Uterus (tissue), 4 donors: ENCODE measurements around the gene IL10RA. TPM values are rescaled to one million over a fixed set of nuclear protein-coding genes. Genes with fewer than 3 reads are reported as not detected.

Source experiments
- DNase-seq, 2 donors: peaks; one replicate each; pipeline ENCODE4 v3.0.0-alpha.2; 2019 to 2020
- H3K27ac ChIP-seq, 2 donors: fragments of 200-600 bp; sonication (generic); 1 replicate in 1 of 2; 2 replicates in 1 of 2; pipeline ENCODE4 v1.5.1; 2016 to 2018
- H3K27me3 ChIP-seq, 2 donors: fragments of 200-600 bp; sonication (generic); one replicate each; pipeline ENCODE4 v1.5.1; 2018 to 2019; ENCODE audit warnings: control low read depth in 1 of 2
- H3K36me3 ChIP-seq, 2 donors: fragments of 200-600 bp; sonication (generic); one replicate each; pipeline ENCODE4 v1.5.1; 2019; ENCODE audit warnings: control low read depth in 1 of 2
- H3K4me1 ChIP-seq, 2 donors: fragments of 200-600 bp; sonication (generic); one replicate each; pipeline ENCODE4 v1.5.1; 2018 to 2019; ENCODE audit warnings: control low read depth in 1 of 2
- H3K4me3 ChIP-seq, 2 donors: fragments of 200-600 bp; sonication (generic); 1 replicate in 1 of 2; 2 replicates in 1 of 2; pipeline ENCODE4 v1.5.1; 2018 to 2019; ENCODE audit warnings: mild to moderate bottlenecking in 1 of 2
- H3K9me3 ChIP-seq, 2 donors: fragments of 200-600 bp; sonication (generic); one replicate each; pipeline ENCODE4 v1.5.1; 2019; ENCODE audit warnings: control low read depth in 1 of 2
- POLR2A ChIP-seq, 2 donors: fragments of 450-650 bp; IDR thresholded peaks; one replicate each; pipeline ENCODE4 v1.6.1; 2016; ENCODE audit warnings: antibody characterized with exemption in 2 of 2, mild to moderate bottlenecking in 1 of 2, moderate library complexity in 1 of 2
- intact Hi-C: fragments of 100-400 bp; cut with DNase I; formaldehyde crosslinking; loops from one replicate; pipeline ENCODE4 v1.15.1; 2023; ENCODE audit warnings: low total_unique reads
- total RNA-seq, 4 donors: library from RNA; depleted of rRNA in 3 of 4; stranded (reverse); fragments of >200 nt in 3 of 4; gene quantifications; one replicate each; pipeline versions ENCODE4 v1.1.0 to v1.2.4, GENCODE V29; 2014 to 2023
- TF ChIP-seq, protein P1 (sequence below), 4 experiments: fragments of 200-600 bp in 2 of 4; fragments of 450-650 bp in 2 of 4; sonication (generic) in 2 of 4; IDR thresholded peaks; one replicate each; pipeline ENCODE4 v1.5.1; 2016 to 2019; ENCODE audit warnings: antibody characterized with exemption in 4 of 4, mild to moderate bottlenecking in 2 of 4, moderate library complexity in 1 of 4
- donor health status: DM: yes; HTN: yes; CAD: no.

IL10RA gene
- total RNA-seq, 4 donors from 2014 or later = 6.8 to 45.9 (median 11.1) TPM

DNA sequence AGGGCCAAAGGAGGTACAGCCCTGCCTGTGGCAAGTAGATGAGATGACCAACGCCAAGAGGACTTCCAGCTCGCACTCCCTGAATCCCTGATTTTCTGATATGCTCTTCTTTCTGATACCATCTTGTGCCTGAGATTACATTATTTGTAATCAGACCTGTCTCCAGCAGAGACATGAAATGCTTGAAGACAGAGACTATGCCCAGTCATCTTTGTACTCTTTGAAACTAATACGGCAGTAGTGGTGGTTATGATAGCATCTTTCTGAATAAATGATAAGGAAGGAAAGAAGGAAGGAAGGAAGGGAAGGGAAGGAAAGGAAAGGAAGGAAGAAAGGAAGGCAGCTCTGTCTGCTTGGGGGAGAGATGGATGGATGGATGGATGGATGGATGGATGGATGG is 27.8 kb downstream of the IL10RA start:
- intact Hi-C loops = no loop called here
- Histone ChIP-seq H3K27ac (no peak overlapping the region), H3K4me3 (no peak overlapping the region), H3K27me3 (no peaks in the 10 kb centered on the region), H3K9me3 (no peaks in the 10 kb centered on the region), H3K36me3 (no peaks in the 10 kb centered on the region), H3K4me1 (no peaks in the 10 kb centered on the region)
- no peak for TF ChIP-seq POLR2A (IDR thresholded peaks at IDR 0.05)
- TF ChIP-seq, protein P1, sequence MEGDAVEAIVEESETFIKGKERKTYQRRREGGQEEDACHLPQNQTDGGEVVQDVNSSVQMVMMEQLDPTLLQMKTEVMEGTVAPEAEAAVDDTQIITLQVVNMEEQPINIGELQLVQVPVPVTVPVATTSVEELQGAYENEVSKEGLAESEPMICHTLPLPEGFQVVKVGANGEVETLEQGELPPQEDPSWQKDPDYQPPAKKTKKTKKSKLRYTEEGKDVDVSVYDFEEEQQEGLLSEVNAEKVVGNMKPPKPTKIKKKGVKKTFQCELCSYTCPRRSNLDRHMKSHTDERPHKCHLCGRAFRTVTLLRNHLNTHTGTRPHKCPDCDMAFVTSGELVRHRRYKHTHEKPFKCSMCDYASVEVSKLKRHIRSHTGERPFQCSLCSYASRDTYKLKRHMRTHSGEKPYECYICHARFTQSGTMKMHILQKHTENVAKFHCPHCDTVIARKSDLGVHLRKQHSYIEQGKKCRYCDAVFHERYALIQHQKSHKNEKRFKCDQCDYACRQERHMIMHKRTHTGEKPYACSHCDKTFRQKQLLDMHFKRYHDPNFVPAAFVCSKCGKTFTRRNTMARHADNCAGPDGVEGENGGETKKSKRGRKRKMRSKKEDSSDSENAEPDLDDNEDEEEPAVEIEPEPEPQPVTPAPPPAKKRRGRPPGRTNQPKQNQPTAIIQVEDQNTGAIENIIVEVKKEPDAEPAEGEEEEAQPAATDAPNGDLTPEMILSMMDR (IDR thresholded peaks at IDR 0.05) = no peak
- no peak for DNase-seq

- DNase-seq = no peak
- Histone ChIP-seq H3K9me3 (no peaks in the 10 kb centered on the region), H3K4me3 (no peak overlapping the region), H3K4me1 (no peaks in the 10 kb centered on the region), H3K36me3 (no peaks in the 10 kb centered on the region), H3K27me3 (no peaks in the 10 kb centered on the region), H3K27ac (no peak overlapping the region)
- intact Hi-C loops = no loop called here
- TF ChIP-seq, protein P1 (IDR thresholded peaks at IDR 0.05) = no peak
- TF ChIP-seq POLR2A (IDR thresholded peaks at IDR 0.05) = no peak
Measured at GRCh38 chr11:118015385-118015841, 29.2 kb downstream of the IL10RA start.

- Histone ChIP-seq H3K27me3 (no peaks in the 10 kb centered on the region), H3K9me3 (no peaks in the 10 kb centered on the region), H3K4me1 (no peaks in the 10 kb centered on the region), H3K36me3 (no peaks in the 10 kb centered on the region), H3K4me3 (no peak overlapping the region), H3K27ac (no peak overlapping the region)
- intact Hi-C loops = no loop called here
- TF ChIP-seq, protein P1 (IDR thresholded peaks at IDR 0.05) = no peak
- no peak for TF ChIP-seq POLR2A (IDR thresholded peaks at IDR 0.05)
- DNase-seq = no peak
Measured at GRCh38 chr11:118016104-118016503, 29.9 kb downstream of the IL10RA start.

GRCh38 chr11:118017111-118017510 is 30.9 kb downstream of the IL10RA start:
- no peak for TF ChIP-seq POLR2A (IDR thresholded peaks at IDR 0.05)
- TF ChIP-seq, protein P1 (IDR thresholded peaks at IDR 0.05) = no peak

DNA sequence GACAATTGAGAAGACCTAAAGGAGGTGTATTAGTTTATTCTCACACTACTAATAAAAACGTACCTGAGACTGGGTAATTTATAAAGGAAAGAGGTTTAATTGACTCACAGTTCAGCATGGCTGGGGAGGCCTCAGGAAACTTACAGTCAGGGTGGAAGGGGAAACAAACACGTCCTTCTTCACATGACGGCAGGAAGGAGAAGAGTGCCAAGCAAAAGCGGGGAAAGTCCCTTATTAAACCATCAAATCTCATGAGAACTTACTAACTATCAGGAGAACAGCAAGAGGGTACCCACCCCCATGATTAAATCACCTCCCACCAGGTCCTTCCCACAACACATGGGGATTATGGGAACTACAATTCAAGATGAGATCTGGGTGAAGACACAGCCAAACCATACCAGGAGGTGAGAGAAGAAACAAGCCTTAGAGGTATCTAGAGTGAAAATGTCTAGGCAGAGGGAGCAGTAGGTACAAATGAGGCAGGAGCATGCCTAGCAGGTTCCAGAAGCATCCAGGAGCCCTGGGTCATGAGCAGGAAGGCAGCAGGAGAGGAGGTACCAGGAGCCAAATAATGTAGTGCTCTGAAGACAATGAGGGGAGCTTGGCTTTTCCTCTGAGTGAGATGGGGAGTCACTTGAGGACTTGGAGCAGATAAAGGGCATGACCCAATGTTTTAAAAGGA is 31.6 kb downstream of the IL10RA start:
- Histone ChIP-seq H3K27me3 (no peaks in the 10 kb centered on the region), H3K9me3 (no peaks in the 10 kb centered on the region), H3K4me1 (no peaks in the 10 kb centered on the region), H3K4me3 (no peak overlapping the region), H3K36me3 (no peaks in the 10 kb centered on the region), H3K27ac (no peak overlapping the region)
- no peak for DNase-seq
- TF ChIP-seq POLR2A (IDR thresholded peaks at IDR 0.05) = no peak
- TF ChIP-seq, protein P1 (IDR thresholded peaks at IDR 0.05) = no peak
- intact Hi-C loops = no loop called here

More at GRCh38 chr11:118017111-118017510, 30.9 kb downstream of the IL10RA start:
- Histone ChIP-seq H3K4me1 (no peaks in the 10 kb centered on the region), H3K27me3 (no peaks in the 10 kb centered on the region), H3K9me3 (no peaks in the 10 kb centered on the region), H3K27ac (no peak overlapping the region), H3K4me3 (no peak overlapping the region), H3K36me3 (no peaks in the 10 kb centered on the region)
- intact Hi-C loops = no loop called here
- no peak for DNase-seq
